GM21619 (cell line): ENCODE data around the gene EML3.
"Not testable (repeated sequence)": the region's sequence is repeated elsewhere in the genome, so short reads cannot be mapped to it uniquely, and the experiment has no call there.

Experiments used
- ATAC-seq: cut with Tn5 transposase; IDR thresholded peaks from one replicate; pipeline ENCODE4 v1.9.1; 2021; ENCODE audit not compliant: unreplicated experiment

EML3 gene

GRCh38 chr11:62573006-62573591, 39.5 kb downstream of the EML3 start:
- ATAC-seq = no peak

GRCh38 chr11:62572431-62572830, 40.1 kb downstream of the EML3 start:
- no peak for ATAC-seq

- not testable (repeated sequence) for ATAC-seq
Observed at GRCh38 chr11:62571493-62571892, 41.1 kb downstream of the EML3 start.

- not testable (repeated sequence) for ATAC-seq
Observed at GRCh38 chr11:62570903-62571302, 41.7 kb downstream of the EML3 start.

- no peak for ATAC-seq
Observed at GRCh38 chr11:62569611-62570010, 43.0 kb downstream of the EML3 start.

GRCh38 chr11:62567018-62567633, 45.4 kb downstream of the EML3 start:
- ATAC-seq = no peak

GRCh38 chr11:62566247-62566646, 46.3 kb downstream of the EML3 start:
- no peak for ATAC-seq

GRCh38 chr11:62565100-62565802, 47.3 kb downstream of the EML3 start:
- ATAC-seq = no peak

- ATAC-seq = not testable (repeated sequence)
Observed at GRCh38 chr11:62561677-62562230, 50.8 kb downstream of the EML3 start.

- ATAC-seq = no peak
Observed at GRCh38 chr11:62560566-62561103, 51.9 kb downstream of the EML3 start.

GRCh38 chr11:62559626-62560025, 52.9 kb downstream of the EML3 start:
- not testable (repeated sequence) for ATAC-seq

- no peak for ATAC-seq
Observed at GRCh38 chr11:62559204-62559603, 53.4 kb downstream of the EML3 start.

- ATAC-seq = no peak
Observed at GRCh38 chr11:62558669-62559068, 53.9 kb downstream of the EML3 start.

GRCh38 chr11:62556875-62557631, 55.5 kb downstream of the EML3 start:
- ATAC-seq = peak; percentile 27

- peak; percentile 32 for ATAC-seq
Observed at GRCh38 chr11:62556108-62556874, 56.3 kb downstream of the EML3 start.

- peak; percentile 23 for ATAC-seq
Observed at GRCh38 chr11:62555464-62556107, 57.0 kb downstream of the EML3 start.

GRCh38 chr11:62554387-62555167, 58.0 kb downstream of the EML3 start:
- no peak for ATAC-seq

GRCh38 chr11:62553839-62554361, 58.7 kb downstream of the EML3 start:
- no peak for ATAC-seq
